ENCODE results near the gene HERC6. TPM values are rescaled to one million over a fixed set of nuclear protein-coding genes. Genes with fewer than 3 reads are reported as not detected.
A peak's percentile ranks its signal among the peaks of the same experiment; 100 is the strongest.

The HERC6 gene
- total RNA-seq, 1 experiment from 2014 or later: 4.9 TPM

GRCh38 chr4:88457307-88458103 is 78.9 kb downstream of the HERC6 start:
- ChIA-PET CTCF (interaction anchor here (0.6 to 1.3 kb wide), 2 partner anchors 21 to 238 kb away, joined by 3 read pairs; no protein-coding TSS in a partner anchor), POLR2A (ENCODE audit: unreplicated experiment) (interaction anchor here (0.6 kb wide), 1 partner anchor 137 kb away, joined by 5 read pairs; no protein-coding TSS in a partner anchor)
- BruUV-seq (replicated peaks): no TSS peak
- Histone ChIP-seq H3K4me2 (peak overlapping the region; percentile 70), H3K4me3 (peak overlapping the region; percentile 56; the same call in 1 of the 2 replicates), H3K9me2 (ENCODE audit: insufficient read depth) (no peaks in the 10 kb centered on the region), H3K79me2 (ENCODE audit: low read depth) (no peaks in the 10 kb centered on the region), H3K27ac (no peak overlapping the region), H3K9me3 (ENCODE audit: insufficient read depth, low read depth) (no peaks in the 10 kb centered on the region), H3F3A (ENCODE audit: insufficient read depth, low read depth) (no peaks in the 10 kb centered on the region; the same call in 1 of the 2 replicates), H4K20me1 (ENCODE audit: insufficient read depth) (no peaks in the 10 kb centered on the region), H2AFZ (peak overlapping the region; percentile 82), H3K4me1 (replicated peaks; ENCODE audit: insufficient read depth) (no peaks in the 10 kb centered on the region), H3K27me3 (ENCODE audit: insufficient read depth, low read depth) (no peaks in the 10 kb centered on the region), H3K36me3 (ENCODE audit: low read depth) (no peaks in the 10 kb centered on the region)
- no peak for TF ChIP-seq CTCF (conservative IDR thresholded peaks at IDR 0.05)
- no peak for TF ChIP-seq EZH2 (IDR thresholded peaks at IDR 0.05; ENCODE audit: low read depth)
- intact Hi-C loops (cut with micrococcal nuclease; ENCODE audit: unreplicated experiment): loop anchor here (2.0 to 5.0 kb wide), 2 partner anchors 60 to 173 kb away; partner anchors contain the start of gene PPM1K
- DNase-seq: peak in 1 of 2 experiments; percentile 35

- H2AFZ ChIP-seq: no peak overlapping the region
- intact Hi-C loops (cut with micrococcal nuclease; ENCODE audit: unreplicated experiment): loop anchor here (5.0 kb wide), 1 partner anchor 59 kb away; no protein-coding TSS in a partner anchor
- no peaks in the 10 kb centered on the region for H3K9me2 ChIP-seq (ENCODE audit: insufficient read depth)
- H3K4me2 ChIP-seq: no peak overlapping the region
- no peak overlapping the region for H3K27ac ChIP-seq
- H3K4me1 ChIP-seq (replicated peaks; ENCODE audit: insufficient read depth): no peaks in the 10 kb centered on the region
- no peak for DNase-seq
- ChIA-PET CTCF (no interaction called here), POLR2A (ENCODE audit: unreplicated experiment) (no interaction called here)
- no peaks in the 10 kb centered on the region for H3K79me2 ChIP-seq (ENCODE audit: low read depth)
- no peaks in the 10 kb centered on the region for H3K27me3 ChIP-seq (ENCODE audit: insufficient read depth, low read depth)
- TF ChIP-seq CTCF (conservative IDR thresholded peaks at IDR 0.05) (no peak), EZH2 (IDR thresholded peaks at IDR 0.05; ENCODE audit: low read depth) (no peak)
- H3F3A ChIP-seq (ENCODE audit: insufficient read depth, low read depth): no peaks in the 10 kb centered on the region; the same call in 1 of the 2 replicates
- no peaks in the 10 kb centered on the region for H3K36me3 ChIP-seq (ENCODE audit: low read depth)
- no peaks in the 10 kb centered on the region for H4K20me1 ChIP-seq (ENCODE audit: insufficient read depth)
- no peaks in the 10 kb centered on the region for H3K9me3 ChIP-seq (ENCODE audit: insufficient read depth, low read depth)
- no TSS peak for BruUV-seq (replicated peaks)
- H3K4me3 ChIP-seq: no peak overlapping the region
Observed at GRCh38 chr4:88458104-88458740, 79.6 kb downstream of the HERC6 start.

- H3K79me2 ChIP-seq (ENCODE audit: low read depth): no peaks in the 10 kb centered on the region
- ChIA-PET POLR2A (ENCODE audit: unreplicated experiment) (no interaction called here), CTCF (no interaction called here)
- no peak overlapping the region for H3K27ac ChIP-seq
- H3K36me3 ChIP-seq (ENCODE audit: low read depth): no peaks in the 10 kb centered on the region
- H3K9me2 ChIP-seq (ENCODE audit: insufficient read depth): no peaks in the 10 kb centered on the region
- DNase-seq: no peak
- no peak overlapping the region for H2AFZ ChIP-seq
- H3K27me3 ChIP-seq (ENCODE audit: insufficient read depth, low read depth): no peaks in the 10 kb centered on the region
- H4K20me1 ChIP-seq (ENCODE audit: insufficient read depth): no peaks in the 10 kb centered on the region
- H3K9me3 ChIP-seq (ENCODE audit: insufficient read depth, low read depth): no peaks in the 10 kb centered on the region
- intact Hi-C loops (cut with micrococcal nuclease; ENCODE audit: unreplicated experiment): no loop called here
- no TSS peak for BruUV-seq (replicated peaks)
- H3K4me1 ChIP-seq (replicated peaks; ENCODE audit: insufficient read depth): no peaks in the 10 kb centered on the region
- no peak overlapping the region for H3K4me3 ChIP-seq
- TF ChIP-seq CTCF (conservative IDR thresholded peaks at IDR 0.05) (no peak), EZH2 (IDR thresholded peaks at IDR 0.05; ENCODE audit: low read depth) (no peak)
- H3F3A ChIP-seq (ENCODE audit: insufficient read depth, low read depth): no peaks in the 10 kb centered on the region
- no peak overlapping the region for H3K4me2 ChIP-seq
Observed at GRCh38 chr4:88465653-88466192, 87.1 kb downstream of the HERC6 start.
